Suprapubic skin (tissue), 4 donors: ENCODE measurements around the gene TCF23. TPM values are rescaled to one million over a fixed set of nuclear protein-coding genes. Genes with fewer than 3 reads are reported as not detected.

Experiments used
- DNase-seq, 2 donors: peaks; one replicate each; pipeline ENCODE4 v3.0.0-alpha.2; 2019; ENCODE audit warnings: low spot score in 2 of 2
- H3K27ac ChIP-seq: fragments of 200-600 bp; sonication (generic); one replicate; pipeline ENCODE4 v1.5.1; 2019
- H3K27me3 ChIP-seq: fragments of 200-600 bp; sonication (generic); one replicate; pipeline ENCODE4 v1.5.1; 2019
- H3K36me3 ChIP-seq: fragments of 200-600 bp; sonication (generic); one replicate; pipeline ENCODE4 v1.5.1; 2019
- H3K4me1 ChIP-seq: fragments of 200-600 bp; sonication (generic); one replicate; pipeline ENCODE4 v1.5.1; 2019
- H3K4me3 ChIP-seq: fragments of 200-600 bp; sonication (generic); one replicate; pipeline ENCODE4 v1.5.1; 2019; ENCODE audit warnings: mild to moderate bottlenecking
- H3K9me3 ChIP-seq: fragments of 200-600 bp; sonication (generic); one replicate; pipeline ENCODE4 v1.5.1; 2019
- CTCF ChIP-seq, 2 donors: fragments of 200-600 bp in 1 of 2; fragments of 450-650 bp in 1 of 2; sonication (generic) in 1 of 2; IDR thresholded peaks; one replicate each; pipeline ENCODE4 v1.5.1; 2016 to 2019; ENCODE audit warnings: antibody characterized with exemption in 2 of 2, mild to moderate bottlenecking in 1 of 2, moderate library complexity in 1 of 2
- EP300 ChIP-seq: sonication (generic); formaldehyde crosslinking; IDR thresholded peaks from one replicate; pipeline ENCODE4 v1.6.1; 2017; ENCODE audit warnings: antibody characterized with exemption
- POLR2A ChIP-seq, 2 donors: fragments of 450-650 bp; IDR thresholded peaks; one replicate each; pipeline ENCODE4 v1.6.1; 2017; ENCODE audit warnings: antibody characterized with exemption in 2 of 2, mild to moderate bottlenecking in 2 of 2, moderate library complexity in 2 of 2
- POLR2AphosphoS5 ChIP-seq, 3 donors: sonication (generic); formaldehyde crosslinking; IDR thresholded peaks; one replicate each; pipeline ENCODE4 v1.6.1; 2017; ENCODE audit warnings: antibody characterized with exemption in 3 of 3
- WGBS: methylation state at CpG from one replicate; pipeline ENCODE4 v1.1.5; 2018; 5-methylcytosine and 5-hydroxymethylcytosine counted together
- total RNA-seq, 4 donors: library from RNA; depleted of rRNA; stranded (reverse); fragments of >200 nt; gene quantifications; one replicate each; pipeline ENCODE4 v1.1.0, GENCODE V29; 2016

Gene TCF23
- total RNA-seq, 4 donors from 2014 or later = 0.11 TPM; not detected in 3

- Histone ChIP-seq H3K4me3 (no peak overlapping the region), H3K9me3 (no peaks in the 10 kb centered on the region), H3K27ac (no peak overlapping the region), H3K27me3 (no peaks in the 10 kb centered on the region), H3K4me1 (peaks cover 22% of the 10 kb centered on the region), H3K36me3 (peaks cover 33% of the 10 kb centered on the region)
- 93% methylated on average over 8 of the region's 10 CpGs for WGBS
- DNase-seq = peak in 1 of 2 donors; percentile 51
- TF ChIP-seq CTCF (IDR thresholded peaks at IDR 0.05) (no peak), POLR2AphosphoS5 (IDR thresholded peaks at IDR 0.05) (no peak), POLR2A (IDR thresholded peaks at IDR 0.05) (no peak), EP300 (no peak)
These were observed 18.4 kb upstream of the TCF23 start for GRCh38 chr2:27130396-27130795.

- no peak for TF ChIP-seq EP300
- no peak for TF ChIP-seq CTCF (IDR thresholded peaks at IDR 0.05)
- TF ChIP-seq POLR2AphosphoS5 (IDR thresholded peaks at IDR 0.05) = no peak
- TF ChIP-seq POLR2A (IDR thresholded peaks at IDR 0.05) = no peak
- H3K9me3 ChIP-seq = no peaks in the 10 kb centered on the region
- H3K27me3 ChIP-seq = no peaks in the 10 kb centered on the region
- H3K4me1 ChIP-seq = peaks cover 22% of the 10 kb centered on the region
- peaks cover 33% of the 10 kb centered on the region for H3K36me3 ChIP-seq
- no peak overlapping the region for H3K4me3 ChIP-seq
- 89% methylated on average over 2 of the region's 11 CpGs for WGBS
- no peak overlapping the region for H3K27ac ChIP-seq
- no peak for DNase-seq
These were observed 17.4 kb upstream of the TCF23 start for GRCh38 chr2:27131429-27131828.

GRCh38 chr2:27133195-27133875, 15.5 kb upstream of the TCF23 start:
- Histone ChIP-seq H3K4me3 (peak overlapping the region; percentile 88), H3K36me3 (peaks cover 33% of the 10 kb centered on the region), H3K27ac (no peak overlapping the region), H3K9me3 (no peaks in the 10 kb centered on the region), H3K4me1 (peaks cover 22% of the 10 kb centered on the region), H3K27me3 (no peaks in the 10 kb centered on the region)
- no peak for TF ChIP-seq EP300
- no peak for TF ChIP-seq POLR2A (IDR thresholded peaks at IDR 0.05)
- TF ChIP-seq CTCF (IDR thresholded peaks at IDR 0.05) = no peak
- TF ChIP-seq POLR2AphosphoS5 (IDR thresholded peaks at IDR 0.05) = no peak
- no peak for DNase-seq
- WGBS = 34% methylated on average over 13 of the region's 14 CpGs

- Histone ChIP-seq H3K4me1 (peaks cover 22% of the 10 kb centered on the region), H3K27ac (peak within 1 kb of the TSS; percentile 90), H3K9me3 (no peaks in the 10 kb centered on the region), H3K4me3 (peak within 1 kb of the TSS; percentile 88), H3K36me3 (peaks cover 33% of the 10 kb centered on the region), H3K27me3 (no peaks in the 10 kb centered on the region)
- WGBS = under 1% methylated on average over 24 of the region's 86 CpGs
- no peak for TF ChIP-seq EP300
- peak in 1 of 2 donors; percentile 55 for TF ChIP-seq POLR2A (IDR thresholded peaks at IDR 0.05)
- TF ChIP-seq CTCF (IDR thresholded peaks at IDR 0.05) = no peak
- peak; percentile 10 to 47 (median 10) for TF ChIP-seq POLR2AphosphoS5 (IDR thresholded peaks at IDR 0.05)
- DNase-seq = peak; percentile 97 to 98
These were observed 14.7 kb upstream of the TCF23 start, which contains the start of gene PREB for GRCh38 chr2:27133905-27134780. PREB (minus strand) TSS chr2:27134636; CDS start chr2:27134421, 215 bp downstream.
